NCI-H748 (cell line): ENCODE measurements around the gene SART3.

ENCODE experiments used
- DNase-seq: peaks from one replicate; lab custom pipeline; 2025; ENCODE audit not compliant: unreplicated experiment; lab: John Stamatoyannopoulos, UW

SART3 gene

DNA sequence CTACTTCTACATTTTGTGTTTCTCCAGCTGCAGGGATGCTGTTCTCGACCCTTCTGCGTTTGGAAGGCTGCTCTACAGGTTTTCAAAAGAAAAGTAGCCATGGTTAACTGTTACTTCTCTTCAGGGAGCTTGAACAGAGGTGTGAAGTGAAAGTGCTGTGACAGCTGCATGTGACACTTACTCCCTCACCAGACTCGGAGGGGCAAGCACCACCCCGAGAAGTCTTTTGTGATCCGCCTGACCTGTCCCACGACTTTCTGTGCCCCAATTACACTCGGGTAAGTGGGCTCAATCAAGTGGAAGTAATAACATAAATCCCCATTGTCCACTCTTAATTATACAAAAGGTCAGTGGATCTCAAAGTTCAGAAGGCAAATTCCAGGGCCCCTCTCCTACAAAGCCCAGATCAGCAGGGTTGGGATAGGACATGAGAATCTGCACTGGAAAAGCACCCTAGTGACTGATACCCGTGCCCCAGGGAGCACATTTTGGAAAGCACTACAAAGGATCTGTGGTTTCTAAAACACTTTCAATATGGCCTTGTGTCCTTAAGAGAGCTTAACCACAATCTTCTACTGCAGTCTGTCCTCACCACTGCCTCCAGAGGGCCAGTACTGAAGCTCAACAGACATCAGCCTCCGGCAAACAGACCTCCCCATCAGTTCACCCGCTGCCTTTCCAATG lies 34.3 kb downstream of the SART3 start:
- no peak for DNase-seq

DNA sequence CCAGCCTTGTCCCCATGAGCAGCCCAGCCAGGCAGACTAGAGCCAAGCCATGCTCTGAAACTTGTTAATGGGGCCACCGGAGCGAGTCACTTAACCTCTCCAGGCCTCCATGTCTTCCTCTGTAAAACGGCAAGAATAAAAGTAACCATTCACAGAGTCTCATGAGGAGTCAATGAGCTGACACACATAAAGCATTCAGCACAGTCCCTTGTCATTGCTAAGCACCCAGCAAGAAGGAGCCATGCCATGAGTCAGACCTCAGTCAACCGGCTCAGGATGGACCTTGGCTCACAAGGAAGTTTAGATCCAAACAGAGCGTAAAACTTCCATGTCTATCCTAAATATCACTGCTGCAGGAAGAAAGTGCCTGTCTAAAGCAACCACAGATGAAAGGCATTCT lies 35.3 kb downstream of the SART3 start:
- DNase-seq: no peak

DNA sequence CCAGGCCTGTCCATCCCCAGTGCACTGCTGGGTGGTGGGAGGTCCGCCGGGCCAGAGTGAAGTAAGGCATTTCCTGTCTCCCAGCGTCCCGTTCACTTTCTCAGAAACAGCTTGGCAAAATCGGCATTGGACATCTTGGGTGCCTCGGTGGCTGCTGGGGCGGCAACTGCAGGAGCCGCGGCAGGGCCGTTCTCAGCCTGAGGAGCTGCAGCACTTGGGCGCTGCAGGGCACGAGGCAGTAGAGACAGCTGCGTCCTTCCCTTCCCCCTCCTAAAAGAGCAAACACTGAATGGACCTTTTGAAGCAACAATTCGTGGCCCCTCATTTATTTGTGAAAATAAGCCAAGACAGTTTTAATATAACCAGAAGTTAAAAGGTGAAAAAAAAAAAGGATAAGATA lies 37.6 kb downstream of the SART3 start:
- DNase-seq: no peak

DNA sequence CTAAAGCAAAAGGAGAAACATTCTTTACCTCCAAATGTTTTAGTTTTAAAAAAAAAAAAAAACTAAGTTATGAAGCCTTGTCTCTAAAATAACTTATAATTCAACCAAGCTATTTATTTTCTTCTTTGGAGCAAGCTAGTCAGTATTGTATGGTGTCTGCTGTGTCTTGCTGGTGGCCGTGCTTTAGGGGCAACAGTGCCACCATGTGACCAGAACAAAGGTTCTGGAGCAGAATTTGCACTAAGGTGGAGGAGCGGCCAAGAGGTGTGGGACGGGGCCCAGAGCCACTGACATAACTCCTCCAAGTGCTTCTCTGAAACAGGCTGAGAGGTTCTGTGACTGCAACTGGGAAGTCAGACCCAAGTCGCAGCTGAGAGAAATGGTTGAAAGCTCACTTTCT lies 41.4 kb downstream of the SART3 start:
- no peak for DNase-seq

DNA sequence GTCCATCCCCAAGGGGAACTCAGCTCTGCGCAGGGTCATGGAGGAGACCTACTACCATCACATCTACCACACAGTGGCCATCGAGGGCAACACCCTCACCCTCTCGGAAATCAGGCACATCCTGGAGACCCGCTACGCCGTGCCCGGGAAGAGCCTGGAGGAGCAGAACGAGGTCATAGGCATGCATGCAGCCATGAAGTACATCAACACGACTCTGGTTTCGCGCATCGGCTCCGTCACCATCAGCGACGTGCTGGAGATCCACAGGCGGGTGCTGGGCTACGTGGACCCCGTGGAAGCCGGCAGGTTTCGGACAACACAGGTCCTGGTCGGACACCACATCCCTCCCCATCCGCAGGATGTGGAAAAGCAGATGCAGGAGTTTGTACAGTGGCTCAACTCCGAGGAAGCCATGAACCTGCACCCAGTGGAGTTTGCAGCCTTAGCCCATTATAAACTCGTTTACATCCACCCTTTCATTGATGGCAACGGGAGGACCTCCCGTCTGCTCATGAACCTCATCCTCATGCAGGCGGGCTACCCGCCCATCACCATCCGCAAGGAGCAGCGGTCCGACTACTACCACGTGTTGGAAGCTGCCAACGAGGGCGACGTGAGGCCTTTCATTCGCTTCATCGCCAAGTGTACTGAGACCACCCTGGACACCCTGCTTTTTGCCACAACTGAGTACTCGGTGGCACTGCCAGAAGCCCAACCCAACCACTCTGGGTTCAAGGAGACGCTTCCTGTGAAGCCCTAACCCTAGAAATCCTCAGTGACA lies 42.1 kb downstream of the SART3 start:
- DNase-seq: no peak

DNA sequence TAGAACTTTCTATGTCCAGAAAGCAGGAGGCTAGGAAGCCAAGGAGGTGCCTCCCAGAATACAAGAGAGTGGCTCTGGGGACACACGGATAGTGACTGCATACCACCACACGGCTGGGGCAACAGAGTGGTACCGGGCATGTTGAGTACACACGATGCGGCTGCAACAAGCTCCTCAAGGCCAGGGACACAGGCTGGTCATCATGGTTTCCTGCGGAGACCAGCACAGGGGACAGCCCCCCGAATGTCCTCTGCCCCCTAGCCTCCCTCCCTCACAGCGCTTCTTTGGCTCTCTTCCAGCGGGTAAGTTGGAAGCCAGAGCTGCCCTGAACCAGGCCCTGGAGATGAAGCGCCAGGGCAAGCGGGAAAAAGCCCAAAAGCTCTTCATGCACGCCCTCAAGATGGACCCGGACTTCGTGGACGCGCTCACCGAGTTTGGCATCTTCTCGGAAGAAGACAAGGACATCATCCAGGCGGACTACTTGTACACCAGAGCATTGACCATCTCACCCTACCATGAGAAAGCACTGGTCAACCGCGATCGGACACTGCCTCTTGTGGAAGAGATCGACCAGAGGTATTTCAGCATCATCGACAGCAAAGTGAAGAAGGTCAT lies 42.8 kb downstream of the SART3 start:
- no peak for DNase-seq

DNA sequence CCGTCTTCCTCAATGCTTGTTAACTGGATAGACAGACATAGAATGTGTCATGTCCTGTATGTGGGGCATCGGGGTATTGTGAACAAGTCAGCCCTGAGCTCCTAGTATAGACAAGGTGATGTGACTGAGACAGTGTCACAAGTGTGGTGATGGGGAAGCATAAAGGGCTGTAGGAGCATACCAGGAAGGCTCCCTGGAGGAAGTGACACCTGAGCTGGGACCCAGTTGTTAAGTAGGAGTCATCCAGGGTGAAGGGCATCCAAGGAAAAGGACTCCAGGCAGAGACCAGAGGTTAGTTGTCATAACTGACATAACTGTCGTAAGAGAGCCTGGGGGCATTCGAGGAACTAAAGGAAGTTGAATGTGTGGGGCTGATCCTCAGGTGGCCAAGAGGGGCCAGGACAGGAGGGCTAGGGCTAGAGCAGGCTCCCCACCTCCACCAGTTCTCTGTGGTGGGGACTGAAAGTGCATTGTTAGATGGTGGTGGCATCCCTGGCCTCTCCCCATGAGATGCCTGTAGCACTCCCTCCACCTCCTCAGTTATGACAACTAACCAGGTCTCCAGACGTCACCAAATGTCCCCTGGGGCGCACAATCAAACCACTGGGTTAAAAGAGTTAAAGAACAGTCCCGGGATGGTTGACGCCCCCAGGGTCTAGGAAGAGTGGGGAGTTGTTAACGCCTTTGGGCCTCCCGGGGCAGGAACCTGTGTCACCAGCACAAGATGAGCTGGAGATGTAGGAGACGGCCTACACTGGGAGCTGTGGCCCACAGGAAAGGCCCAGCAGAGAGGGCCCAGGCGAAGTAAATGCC lies 43.5 kb downstream of the SART3 start:
- DNase-seq: no peak

DNA sequence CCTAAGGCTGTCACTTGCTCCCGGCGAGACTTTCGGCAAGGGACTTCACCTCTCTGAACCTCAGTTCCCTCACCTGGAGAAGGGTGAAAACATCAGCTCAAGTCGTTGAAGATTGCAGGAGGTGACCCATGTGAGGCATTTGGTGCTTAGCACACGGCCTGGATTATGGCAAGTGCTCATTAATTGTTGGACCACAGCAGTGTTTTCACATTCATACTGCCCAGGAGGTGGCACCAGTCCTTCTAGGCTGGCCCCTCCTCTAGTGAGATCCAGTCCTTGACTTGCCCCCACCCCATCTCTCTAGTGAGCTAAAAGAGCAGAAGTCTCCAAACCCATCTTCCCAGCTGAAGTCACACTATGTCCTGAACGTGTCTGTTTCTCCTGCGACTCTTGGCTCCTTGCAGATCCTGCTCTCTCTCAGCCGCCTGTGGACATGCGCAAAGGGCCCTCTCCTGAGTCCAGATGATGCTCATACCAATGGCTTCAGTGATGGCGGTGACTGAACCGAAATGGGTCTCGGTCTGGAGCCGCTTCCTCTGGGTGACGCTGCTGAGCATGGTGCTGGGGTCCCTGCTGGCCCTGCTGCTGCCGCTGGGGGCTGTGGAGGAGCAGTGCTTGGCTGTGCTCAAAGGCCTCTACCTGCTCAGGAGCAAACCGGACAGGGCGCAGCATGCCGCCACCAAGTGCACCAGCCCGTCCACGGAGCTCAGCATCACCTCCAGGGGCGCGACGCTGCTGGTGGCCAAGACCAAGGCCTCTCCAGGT lies 44.3 kb downstream of the SART3 start:
- DNase-seq: no peak

DNA sequence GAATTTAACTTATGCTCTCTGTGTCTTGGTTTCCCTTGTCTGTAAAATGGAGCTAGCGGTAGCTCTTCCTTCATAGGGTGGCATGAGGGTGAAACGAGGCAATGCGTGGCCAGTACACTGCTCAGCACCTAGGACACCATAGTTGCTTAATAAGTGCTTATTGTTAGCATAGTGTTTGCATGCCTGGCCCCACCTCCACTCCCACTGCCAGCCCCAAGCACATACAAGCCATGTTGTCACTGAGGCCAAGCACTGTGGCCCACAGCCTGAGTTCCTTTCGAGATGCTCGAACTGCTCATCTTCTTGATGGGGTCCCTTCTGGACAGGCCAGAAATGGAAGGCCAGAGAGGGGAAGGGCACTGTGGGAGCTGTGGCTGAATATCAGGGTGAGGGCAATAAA lies 45.1 kb downstream of the SART3 start:
- peak; percentile 22 for DNase-seq

DNA sequence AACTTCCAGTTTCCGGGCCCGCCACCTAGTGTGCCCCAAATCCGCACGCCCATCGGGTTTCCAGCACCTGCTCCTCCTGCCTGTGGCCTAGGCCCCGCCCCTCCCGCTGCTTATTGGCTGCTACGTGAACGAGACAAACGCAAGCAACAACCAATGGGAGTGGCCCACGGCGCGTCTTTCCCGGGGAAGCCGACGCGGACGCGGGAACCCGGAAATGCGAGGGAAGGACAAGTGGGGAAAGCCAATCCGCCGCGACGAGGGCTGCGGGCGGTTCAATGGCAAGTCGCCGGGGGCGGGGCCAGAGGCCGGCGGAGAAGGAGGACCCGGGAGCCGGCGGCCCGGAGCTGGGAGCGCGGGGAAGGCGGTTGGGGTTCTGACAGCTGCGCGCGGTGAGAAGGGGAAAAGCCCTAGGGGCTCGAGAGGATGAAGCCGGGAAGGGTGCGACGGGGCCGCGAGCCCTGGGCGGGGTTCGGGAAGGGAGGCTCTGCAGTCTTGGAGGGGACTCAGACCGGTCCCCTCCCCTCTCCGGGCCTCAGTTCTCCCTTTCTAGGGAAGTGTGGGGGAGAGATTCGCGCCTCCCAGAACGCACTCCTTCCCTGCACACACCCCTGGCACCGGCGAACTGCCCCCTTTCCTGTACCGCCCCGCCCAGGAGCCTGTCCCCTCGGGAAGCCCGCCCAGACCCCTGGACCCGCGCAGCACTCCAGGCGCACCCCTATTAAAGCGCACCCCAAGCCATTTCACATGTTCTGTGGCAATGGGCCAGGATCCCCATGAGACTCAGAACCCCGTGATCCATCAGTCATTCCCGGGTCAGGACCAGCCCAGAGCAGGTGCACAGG lies 45.8 kb downstream of the SART3 start, which contains the start of gene FICD:
TSS of gene FICD (plus strand) at position 305 of the 842 bp plus-strand sequence. CDS start 1,696 bp downstream, outside the sequence.
- DNase-seq: peak; percentile 99

DNA sequence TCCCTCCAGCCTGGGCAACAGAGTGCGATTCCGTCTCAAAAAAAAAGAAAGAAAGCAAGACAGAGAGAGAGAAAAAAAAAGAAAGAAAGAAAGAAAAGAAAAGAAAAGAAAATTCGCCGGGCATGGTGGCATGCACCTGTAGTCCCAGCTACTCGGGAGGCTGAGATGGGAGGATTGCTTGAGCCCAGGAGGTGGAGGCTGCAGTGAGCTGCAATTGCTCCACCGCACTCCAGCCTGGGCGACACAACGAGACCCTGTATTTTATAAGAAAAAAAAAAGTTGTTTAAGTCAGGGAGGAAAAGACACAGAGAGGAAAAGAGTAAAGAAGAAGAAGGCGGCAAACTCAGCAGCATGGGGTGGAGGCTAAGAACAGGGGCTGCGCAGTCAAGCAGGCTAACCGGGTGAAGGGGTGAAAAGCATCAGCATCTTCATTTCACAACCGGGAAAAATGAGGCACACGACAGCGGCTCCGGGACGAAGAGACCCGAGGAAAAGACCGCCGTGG lies 46.5 kb downstream of the SART3 start:
- no peak for DNase-seq

DNA sequence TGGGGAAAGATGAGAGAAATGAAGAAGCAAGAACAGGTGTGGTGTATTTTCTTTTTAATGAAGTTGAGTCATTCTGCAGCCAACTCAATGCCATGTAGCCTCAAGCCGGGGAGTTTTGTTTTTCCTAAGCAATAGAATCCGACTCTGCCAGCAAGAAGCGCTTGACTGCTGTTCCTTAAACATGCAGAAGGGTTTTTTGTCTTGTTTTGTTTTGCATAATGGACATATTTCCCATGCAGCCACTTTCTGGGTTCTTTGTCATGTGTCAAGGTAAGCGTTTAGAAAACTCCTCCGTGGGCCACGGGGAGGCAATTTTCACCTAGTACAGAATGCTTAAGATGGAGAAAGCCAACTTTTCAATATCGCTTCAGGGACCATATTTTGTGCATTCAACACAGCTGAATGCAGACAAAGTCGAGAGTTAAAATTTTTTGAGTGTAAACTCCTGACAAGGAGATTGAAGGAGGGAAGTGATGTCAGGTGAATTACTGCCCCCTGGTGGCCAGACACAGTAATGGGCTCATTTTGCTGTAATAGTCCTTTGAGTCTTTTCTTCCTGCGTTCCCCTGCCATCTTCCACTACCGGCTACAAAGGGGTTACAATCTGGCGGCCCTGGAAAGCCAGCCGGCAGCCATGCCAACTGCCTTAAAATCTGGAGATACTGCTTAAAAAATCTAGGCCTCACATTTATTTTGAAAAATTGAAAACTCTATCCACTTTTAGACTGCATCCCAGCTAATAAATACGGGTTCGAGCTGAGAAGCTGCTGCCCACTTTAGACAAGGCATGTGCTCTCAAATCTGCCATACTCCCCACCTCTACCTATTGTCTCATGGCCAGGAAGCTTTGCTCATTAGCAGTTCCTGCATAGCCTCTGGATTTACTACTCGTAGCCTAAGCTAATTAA lies 49.1 kb downstream of the SART3 start:
- peak; percentile 68 for DNase-seq

DNA sequence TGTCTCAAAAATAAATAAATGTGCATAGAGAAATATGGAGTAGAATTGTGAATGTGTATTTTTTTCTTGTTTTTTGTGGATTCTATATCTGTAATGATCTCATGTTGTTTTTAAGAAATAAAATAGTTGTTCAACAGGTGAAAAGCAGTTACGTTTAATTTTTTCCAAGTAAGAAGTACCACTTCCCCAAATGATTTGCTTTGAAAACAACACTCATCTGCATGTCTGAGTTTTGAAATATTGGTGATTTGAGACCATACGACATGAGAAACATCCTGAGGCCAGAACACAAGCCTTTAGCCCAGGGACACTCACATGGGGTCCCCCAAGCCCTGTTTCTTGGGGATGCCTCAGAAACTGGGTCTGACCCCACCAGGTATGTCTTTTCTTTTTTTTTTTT lies 50.1 kb downstream of the SART3 start:
- no peak for DNase-seq

DNA sequence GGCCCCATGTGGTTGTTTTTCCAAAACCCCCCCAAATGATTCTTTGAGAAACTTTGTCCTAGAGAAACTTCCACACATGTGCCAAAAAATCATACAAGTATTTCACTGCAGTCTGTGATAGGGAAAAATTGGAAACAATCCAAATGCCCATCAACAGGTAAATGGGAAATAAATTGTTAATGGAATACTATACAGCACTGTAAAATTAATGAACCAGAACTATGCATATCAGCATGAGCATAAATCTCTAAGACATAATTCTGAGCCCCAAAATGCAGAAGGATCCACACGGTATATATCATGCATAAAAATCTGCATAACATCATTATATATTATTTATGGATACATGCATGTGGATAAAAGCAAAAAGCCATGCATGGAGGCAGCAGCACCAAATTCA lies 51.2 kb downstream of the SART3 start:
- DNase-seq: no peak

DNA sequence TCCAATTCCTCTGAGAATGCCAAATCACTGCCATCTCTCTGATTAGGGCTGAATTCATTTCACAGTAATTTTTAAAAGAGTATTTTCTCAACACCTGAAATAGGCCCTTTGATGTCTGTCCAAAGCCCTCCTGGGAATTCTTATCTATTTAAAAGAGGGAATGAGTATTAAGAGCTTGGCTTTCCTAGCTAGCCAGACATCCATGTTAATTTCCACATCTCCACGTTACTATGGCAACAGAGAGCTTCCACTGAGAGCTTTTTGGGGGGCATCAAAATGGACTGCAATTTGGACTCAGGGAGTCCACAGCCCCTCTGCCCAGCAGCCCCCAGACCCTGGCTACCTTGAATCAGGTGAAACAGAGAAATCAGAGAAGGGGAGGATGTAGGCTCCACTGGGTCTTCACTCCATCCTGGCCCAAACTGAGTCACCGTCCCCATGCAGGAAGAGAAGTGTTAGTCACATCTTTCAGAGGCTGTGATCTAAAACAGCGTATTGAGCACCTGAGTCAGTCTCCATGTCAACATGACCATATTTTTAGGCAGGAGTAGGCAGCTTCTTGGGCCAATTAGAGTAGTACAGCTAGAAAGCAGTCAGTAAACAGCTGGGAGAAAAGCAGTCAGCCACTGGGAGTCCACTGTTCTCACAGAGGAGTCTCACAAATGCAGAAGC lies 52.9 kb downstream of the SART3 start:
- DNase-seq: no peak

DNA sequence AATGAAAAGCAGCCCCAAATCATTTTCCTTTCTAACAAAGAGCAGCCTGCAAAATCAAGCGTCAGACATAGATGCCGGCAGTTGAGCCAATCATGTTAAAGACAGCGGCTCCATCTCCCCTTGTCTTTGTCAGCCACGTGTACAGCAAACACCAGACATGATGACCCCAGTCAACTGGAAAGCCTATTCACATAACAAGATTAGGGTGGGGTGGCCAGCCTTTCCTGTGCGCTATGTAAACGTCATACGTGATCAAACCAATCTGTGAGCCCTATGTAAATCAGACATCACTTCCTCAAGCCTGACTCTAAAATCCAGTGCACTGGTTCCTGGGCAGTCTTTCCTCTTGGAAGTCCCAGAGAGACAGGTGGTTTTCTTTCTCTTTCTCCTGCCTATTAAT lies 55.8 kb downstream of the SART3 start:
- DNase-seq: peak; percentile 88

DNA sequence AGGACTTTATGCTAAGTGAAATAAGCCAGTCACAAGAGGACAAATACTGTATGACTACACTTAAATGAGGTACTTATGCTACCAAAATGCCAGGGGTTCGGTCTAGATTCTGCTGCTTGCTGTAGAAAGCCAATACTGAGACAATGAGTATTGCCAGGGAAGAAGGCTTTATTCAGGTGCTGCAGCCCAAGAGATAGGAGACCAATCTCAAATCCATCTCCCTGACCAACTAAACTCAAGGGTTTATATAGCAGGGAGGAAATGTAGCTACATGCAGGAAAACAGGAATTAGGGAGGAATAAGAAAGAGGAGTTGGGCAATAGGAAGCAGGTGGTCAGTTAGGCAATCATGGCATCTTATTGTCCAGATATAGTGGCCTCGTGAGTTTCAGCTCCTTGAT lies 58.1 kb downstream of the SART3 start:
- no peak for DNase-seq

DNA sequence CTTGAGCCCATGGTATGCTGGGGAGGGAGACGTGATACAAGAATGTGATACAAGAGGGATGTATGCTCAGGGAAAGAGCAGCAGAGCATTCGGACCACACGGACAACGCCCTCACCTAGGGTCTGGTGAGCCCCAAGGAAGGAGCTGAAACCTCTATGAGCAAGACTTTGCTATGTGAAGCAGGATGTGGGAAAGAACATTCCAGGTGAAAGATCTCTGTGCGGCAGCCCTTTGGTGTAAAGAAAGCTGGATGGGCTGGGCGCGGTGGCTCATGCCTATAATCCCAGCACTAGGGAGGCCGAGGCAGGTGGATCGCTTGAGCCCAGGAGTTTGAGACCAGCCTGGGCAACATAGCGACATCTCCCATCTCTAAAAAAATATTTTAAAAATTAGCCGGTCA lies 62.8 kb downstream of the SART3 start:
- no peak for DNase-seq
